IMR-90 (cell line): Measurements from ENCODE around the gene MRPS31.

Source experiments
- CTCF ChIP-seq: conservative IDR thresholded peaks from 2 replicates; pipeline ENCODE4 v1.5.1; 2012; ENCODE audit warnings: mild to moderate bottlenecking, low read depth, low read length, improper control_type of control experiment
- ELK1 ChIP-seq: fragments of 150-350 bp; IDR thresholded peaks from 2 replicates; pipeline ENCODE4 v1.6.1; 2016; ENCODE audit warnings: low read depth, mild to moderate bottlenecking, low read length, moderate library complexity, borderline replicate concordance
- FOS ChIP-seq: fragments of 150-350 bp; IDR thresholded peaks from 2 replicates; pipeline ENCODE4 v1.6.1; 2016; ENCODE audit warnings: low read depth, low read length
- NFE2L2 ChIP-seq: fragments of 150-350 bp; IDR thresholded peaks from 2 replicates; pipeline ENCODE4 v1.6.1; 2016; ENCODE audit warnings: low read depth, mild to moderate bottlenecking, low read length
- POLR2A ChIP-seq: IDR thresholded peaks from 2 replicates; pipeline ENCODE4 v1.6.1; 2012; ENCODE audit warnings: mild to moderate bottlenecking, low read depth, low read length
- RFX5 ChIP-seq: IDR thresholded peaks from 2 replicates; pipeline ENCODE4 v1.8.0; 2012; ENCODE audit warnings: low read depth, mild to moderate bottlenecking, low read length, moderate library complexity
- SMC3 ChIP-seq: fragments of 150-350 bp; IDR thresholded peaks from 2 replicates; pipeline ENCODE4 v1.6.1; 2016; ENCODE audit warnings: low read depth, mild to moderate bottlenecking, antibody characterized with exemption, low read length, moderate library complexity
- USF2 ChIP-seq: fragments of 150-350 bp; IDR thresholded peaks from 2 replicates; pipeline ENCODE4 v1.6.1; 2017; ENCODE audit warnings: mild to moderate bottlenecking, antibody characterized with exemption, low read length, low read depth

- TF ChIP-seq USF2 (no peak), CTCF (no peak), SMC3 (no peak), FOS (no peak), POLR2A (no peak), NFE2L2 (no peak), RFX5 (no peak), ELK1 (no peak)
These were observed 6.8 kb upstream of the MRPS31 start for GRCh38 chr13:40777809-40778175.
